SK-MEL-5 (cell line): Measurements from ENCODE around the gene CDH11. TPM values are rescaled to one million over a fixed set of nuclear protein-coding genes. Genes with fewer than 3 reads are reported as not detected.

Experiments
- DNase-seq: peaks from one replicate; pipeline ENCODE4 v3.0.0-alpha.2; 2016; ENCODE audit warnings: low read depth, low spot score
- in situ Hi-C: cut with HindIII; loops from 2 replicates; pipeline ENCODE4 v1.10.0; 2016; ENCODE audit warnings: low sequenced_read_pairs, high pct_unique_total_duplicates, low pct_unique_long_range_greater_than_20kb
- polyA plus RNA-seq, 2 experiments: library from polyadenylated mRNA; depleted of rRNA; stranded (reverse); fragments of >200 nt; gene quantifications; 2 replicates each; pipeline ENCODE4 v1.2.3, GENCODE V29; 2015
- total RNA-seq: library from RNA; depleted of rRNA; stranded (reverse); fragments of >200 nt; shearing (Covaris generic); gene quantifications from 2 replicates; pipeline ENCODE4 v1.2.3, GENCODE V29; 2014; rRNA removed

The CDH11 gene, protein sequence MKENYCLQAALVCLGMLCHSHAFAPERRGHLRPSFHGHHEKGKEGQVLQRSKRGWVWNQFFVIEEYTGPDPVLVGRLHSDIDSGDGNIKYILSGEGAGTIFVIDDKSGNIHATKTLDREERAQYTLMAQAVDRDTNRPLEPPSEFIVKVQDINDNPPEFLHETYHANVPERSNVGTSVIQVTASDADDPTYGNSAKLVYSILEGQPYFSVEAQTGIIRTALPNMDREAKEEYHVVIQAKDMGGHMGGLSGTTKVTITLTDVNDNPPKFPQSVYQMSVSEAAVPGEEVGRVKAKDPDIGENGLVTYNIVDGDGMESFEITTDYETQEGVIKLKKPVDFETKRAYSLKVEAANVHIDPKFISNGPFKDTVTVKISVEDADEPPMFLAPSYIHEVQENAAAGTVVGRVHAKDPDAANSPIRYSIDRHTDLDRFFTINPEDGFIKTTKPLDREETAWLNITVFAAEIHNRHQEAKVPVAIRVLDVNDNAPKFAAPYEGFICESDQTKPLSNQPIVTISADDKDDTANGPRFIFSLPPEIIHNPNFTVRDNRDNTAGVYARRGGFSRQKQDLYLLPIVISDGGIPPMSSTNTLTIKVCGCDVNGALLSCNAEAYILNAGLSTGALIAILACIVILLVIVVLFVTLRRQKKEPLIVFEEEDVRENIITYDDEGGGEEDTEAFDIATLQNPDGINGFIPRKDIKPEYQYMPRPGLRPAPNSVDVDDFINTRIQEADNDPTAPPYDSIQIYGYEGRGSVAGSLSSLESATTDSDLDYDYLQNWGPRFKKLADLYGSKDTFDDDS
- total RNA-seq = not detected in 2 replicates
- 0.18 TPM in 1 of 2 replicates, not detected in the other for polyA plus RNA-seq (2015; cell fraction: cytosol; rRNA removed)
- polyA plus RNA-seq (2015; cell fraction: nucleus; rRNA removed) = not detected in 2 replicates

GRCh38 chr16:65121870-65122723 is at the start of gene CDH11:
TSS of gene CDH11 (minus strand) at chr16:65122063. CDS start at chr16:65004869, 117,194 bp downstream.
- DNase-seq = no peak
- in situ Hi-C loops = no loop called here

GRCh38 chr16:65154321-65154720 is 32.5 kb upstream of the CDH11 start:
- DNase-seq = no peak
- in situ Hi-C loops = no loop called here

DNA sequence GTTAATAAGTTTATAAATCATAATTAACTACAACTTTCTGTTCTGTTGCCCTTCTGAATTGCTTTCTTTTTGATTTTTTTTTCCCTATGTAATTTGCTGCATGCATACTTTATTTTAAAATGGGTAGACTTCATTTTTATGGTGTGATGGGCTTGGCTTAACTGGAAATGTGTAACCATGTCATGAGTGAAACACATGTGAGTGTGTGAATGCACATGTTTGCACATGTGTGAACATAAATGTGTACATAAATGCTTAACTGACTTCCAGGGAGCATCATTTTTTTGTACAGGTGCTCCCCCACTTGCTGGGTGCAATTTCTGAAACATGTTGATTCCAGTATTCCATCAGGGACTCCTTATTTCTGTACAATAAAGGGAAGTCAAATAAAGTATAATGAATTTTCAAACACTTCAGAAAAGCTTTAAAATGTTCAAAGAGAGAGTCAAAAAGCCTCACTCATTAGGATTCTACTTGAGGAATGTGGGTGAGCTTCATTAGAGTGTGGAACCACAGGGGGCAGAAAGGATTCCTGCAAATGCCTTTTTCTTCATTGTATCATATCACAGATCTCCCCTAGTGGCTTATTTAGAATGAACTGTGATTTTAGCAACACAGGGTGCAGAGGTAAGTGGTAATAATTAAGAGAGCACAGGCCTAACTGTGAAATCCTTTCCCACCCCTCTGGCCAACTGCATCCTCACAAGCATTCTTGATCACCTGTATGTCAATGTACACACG is 31.7 kb upstream of the CDH11 start:
- in situ Hi-C loops = no loop called here
- DNase-seq = no peak

DNA sequence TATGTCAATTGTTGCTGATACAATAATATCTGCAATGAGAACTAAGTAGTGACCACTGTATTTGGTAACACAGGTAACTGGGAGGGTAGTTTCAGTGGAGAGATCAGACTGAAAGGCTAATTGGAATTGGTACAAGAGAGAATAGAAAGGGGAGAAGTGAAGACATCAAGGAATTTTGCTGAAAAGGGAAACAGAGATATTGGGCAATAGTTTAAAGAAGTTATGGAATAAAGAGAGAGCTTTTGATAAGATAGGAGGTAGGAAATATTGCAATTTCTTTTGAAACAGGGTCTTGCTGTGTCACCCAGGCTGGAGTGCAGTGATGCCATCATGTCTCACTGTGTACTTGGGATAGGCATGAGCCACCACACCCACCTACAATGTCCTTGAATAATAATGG is 26.9 kb upstream of the CDH11 start:
- DNase-seq = no peak
- in situ Hi-C loops = no loop called here

DNA sequence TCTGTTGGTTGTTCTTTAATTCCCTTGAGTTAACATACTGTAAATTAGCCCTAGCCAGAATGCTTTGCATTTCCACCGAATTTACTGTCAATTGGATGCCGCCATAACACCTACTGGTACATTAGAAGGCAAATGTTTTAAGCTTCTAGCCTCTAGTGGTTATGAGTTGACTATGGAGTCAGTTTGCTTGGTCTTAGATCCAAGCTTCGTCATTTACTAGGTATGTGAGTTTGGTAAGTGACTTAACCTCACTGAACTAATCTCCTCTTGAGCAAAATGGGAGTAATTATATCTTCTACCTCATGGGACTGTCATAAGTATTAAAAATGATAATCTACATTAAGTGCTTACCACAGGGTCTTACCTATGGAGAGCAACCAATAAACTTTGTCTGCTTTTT is 20.4 kb upstream of the CDH11 start:
- in situ Hi-C loops = no loop called here
- no peak for DNase-seq

DNA sequence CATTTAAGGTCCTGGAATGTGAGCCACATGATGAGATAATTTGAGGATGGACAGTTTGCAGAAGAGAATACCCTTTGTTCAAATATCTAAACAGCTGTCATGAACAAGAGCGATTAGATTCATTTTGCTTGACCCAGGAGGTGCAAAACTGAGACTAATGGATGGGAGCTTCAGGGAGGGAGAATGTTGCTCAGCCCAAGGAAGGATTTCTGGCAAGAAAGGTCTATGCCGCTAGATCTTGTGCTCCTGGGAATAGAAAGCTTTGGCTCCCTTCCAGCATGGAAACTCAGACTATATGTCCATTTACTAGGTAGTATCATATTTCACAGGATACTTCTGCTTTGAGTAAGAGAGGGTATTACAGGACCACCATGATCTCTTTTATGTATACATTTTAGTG is 14.8 kb upstream of the CDH11 start:
- in situ Hi-C loops = no loop called here

DNA sequence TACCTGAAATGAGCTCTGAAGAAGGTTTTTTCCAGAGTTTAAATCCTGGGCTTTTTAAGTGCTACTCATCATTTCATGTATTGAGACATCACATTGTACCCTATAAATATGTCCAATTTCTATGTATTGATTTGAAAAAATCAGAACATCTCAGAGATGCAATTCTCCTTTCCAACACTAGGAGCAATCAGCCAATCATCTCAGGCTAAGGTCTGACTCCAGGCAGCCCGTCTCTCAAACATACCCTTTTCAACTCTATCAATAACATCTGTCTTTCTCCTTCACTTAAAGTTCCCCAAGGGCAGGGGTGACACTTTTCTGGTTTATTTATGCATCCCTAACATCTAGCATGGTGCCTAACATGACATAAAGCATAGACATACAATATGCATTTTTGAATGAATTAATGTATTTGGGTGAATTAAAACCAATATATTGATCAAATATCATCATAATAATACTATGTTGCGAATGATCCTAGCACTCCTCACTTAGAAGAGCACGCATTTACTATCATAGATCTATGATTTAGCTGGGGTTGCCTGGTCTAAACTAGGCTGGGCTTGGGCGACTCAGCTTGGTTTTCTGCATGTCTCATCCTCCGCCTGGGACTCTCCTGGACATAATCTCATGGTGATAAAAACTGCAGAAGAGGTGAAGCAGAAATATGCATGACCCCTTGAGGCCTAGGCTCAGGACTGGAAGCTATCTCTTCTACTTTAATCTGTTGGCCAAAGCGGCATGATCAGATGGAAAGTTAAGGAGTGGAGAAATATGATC is 5.2 kb upstream of the CDH11 start:
- in situ Hi-C loops = no loop called here
- peak; percentile 4 for DNase-seq

More for the DNA sequence above, 14.8 kb upstream of the CDH11 start:
- no peak for DNase-seq

DNA sequence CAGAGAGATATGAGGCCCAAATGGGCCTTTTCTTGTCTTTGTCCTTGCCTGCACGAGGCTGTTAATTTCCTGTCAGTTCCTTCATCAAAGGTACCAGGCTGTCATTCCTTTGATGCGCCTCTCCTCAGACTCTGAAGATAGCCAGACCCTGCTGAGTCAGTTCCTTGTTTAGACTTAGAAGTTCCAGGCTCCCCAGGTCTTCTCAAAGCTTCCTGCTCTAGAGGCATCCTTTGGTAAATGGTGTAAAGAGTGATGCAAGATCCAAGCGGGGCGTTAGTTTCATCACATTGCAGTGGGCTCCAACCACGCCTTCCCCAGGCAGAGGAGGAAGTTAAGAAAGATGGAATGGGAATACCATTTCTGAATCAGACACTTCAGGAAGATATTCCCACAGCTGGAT is 4.0 kb upstream of the CDH11 start:
- in situ Hi-C loops = no loop called here

DNA sequence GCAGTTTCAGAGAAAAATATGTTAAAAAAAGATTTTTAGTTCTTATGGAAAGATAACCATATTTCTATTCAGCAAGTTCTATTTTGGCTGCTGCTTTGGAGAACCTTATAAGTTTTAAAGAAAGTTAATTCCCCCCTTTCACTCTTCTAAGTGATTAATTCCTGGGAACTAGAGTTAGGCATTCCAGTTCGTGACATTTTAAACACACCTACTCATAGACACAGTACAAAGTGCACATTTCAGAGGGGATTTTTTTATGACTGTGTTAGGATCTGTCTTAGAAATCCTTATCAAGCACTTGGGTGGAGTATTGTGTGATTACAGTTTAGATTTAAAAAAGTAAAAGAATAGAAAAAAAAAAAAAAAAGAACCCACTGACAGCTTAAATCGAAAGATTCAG is 3.5 kb upstream of the CDH11 start:
- in situ Hi-C loops = no loop called here
- DNase-seq = no peak

More for the DNA sequence above, 4.0 kb upstream of the CDH11 start:
- no peak for DNase-seq

DNA sequence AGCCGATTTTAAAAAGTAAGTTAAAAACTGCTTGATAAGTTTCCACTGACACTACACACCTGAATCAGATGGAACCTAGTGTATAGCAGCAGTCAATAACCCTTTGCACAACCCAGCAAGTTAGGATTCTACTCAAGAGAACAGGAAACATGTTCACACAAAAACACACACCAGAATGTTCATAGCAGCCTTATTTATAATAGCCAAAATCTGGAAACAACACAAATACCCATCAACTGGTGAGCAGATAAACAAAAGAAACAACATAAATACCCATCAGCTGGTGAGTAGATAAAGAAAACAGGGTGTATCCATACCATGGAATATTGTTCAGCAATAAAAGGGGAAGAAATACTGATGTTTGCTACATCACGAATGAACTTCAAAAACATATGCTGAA is 2.7 kb upstream of the CDH11 start:
- no peak for DNase-seq
- in situ Hi-C loops = no loop called here

- no peak for DNase-seq
- in situ Hi-C loops = no loop called here
Observed at GRCh38 chr16:65124212-65124548, 2.3 kb upstream of the CDH11 start.

GRCh38 chr16:65123396-65124211 is 1.7 kb upstream of the CDH11 start:
- in situ Hi-C loops = no loop called here
- DNase-seq = no peak

- no peak for DNase-seq
- in situ Hi-C loops = no loop called here
Observed at GRCh38 chr16:65122724-65123395, 997 bp upstream of the CDH11 start.

- in situ Hi-C loops = no loop called here
- no peak for DNase-seq
Observed at GRCh38 chr16:65120831-65121721, 787 bp downstream of the CDH11 start.
